CD4-positive, alpha-beta T cell treated with Interleukin-21 for 1 hour (primary cell): ENCODE results near the gene EHD1.

ENCODE experiments used
- DNase-seq: peaks from one replicate; pipeline ENCODE4 v3.0.0-alpha.2; 2020

The EHD1 gene

GRCh38 chr11:64888729-64889511 lies 10.5 kb upstream of the EHD1 start:
- no peak for DNase-seq

- DNase-seq = no peak
These were observed 9.9 kb upstream of the EHD1 start for GRCh38 chr11:64888406-64888728.

GRCh38 chr11:64887757-64888405 lies 9.5 kb upstream of the EHD1 start:
- peak; percentile 85 for DNase-seq

GRCh38 chr11:64887234-64887756 lies 8.9 kb upstream of the EHD1 start:
- DNase-seq = no peak

- DNase-seq = peak; percentile 61
These were observed 7.2 kb upstream of the EHD1 start for GRCh38 chr11:64885367-64886286.

- no peak for DNase-seq
These were observed 5.6 kb upstream of the EHD1 start for GRCh38 chr11:64884019-64884418.

GRCh38 chr11:64883575-64883974 lies 5.2 kb upstream of the EHD1 start:
- no peak for DNase-seq

- no peak for DNase-seq
These were observed 3.8 kb upstream of the EHD1 start for GRCh38 chr11:64882243-64882642.

GRCh38 chr11:64881476-64881875 lies 3.1 kb upstream of the EHD1 start:
- DNase-seq = no peak

GRCh38 chr11:64880240-64881001 lies 2.0 kb upstream of the EHD1 start:
- DNase-seq = peak; percentile 65

- peak; percentile 39 for DNase-seq
These were observed 951 bp upstream of the EHD1 start for GRCh38 chr11:64879244-64879900.

GRCh38 chr11:64878223-64878493 lies 263 bp downstream of the EHD1 start:
- DNase-seq = no peak

- DNase-seq = peak; percentile 19
These were observed 815 bp downstream of the EHD1 start for GRCh38 chr11:64877390-64878222.

- DNase-seq = no peak
These were observed 1.5 kb downstream of the EHD1 start for GRCh38 chr11:64876835-64877341.

- DNase-seq = peak; percentile 23
These were observed 2.1 kb downstream of the EHD1 start for GRCh38 chr11:64876229-64876750.

GRCh38 chr11:64875369-64876228 lies 2.8 kb downstream of the EHD1 start:
- DNase-seq = no peak

GRCh38 chr11:64874308-64875240 lies 3.8 kb downstream of the EHD1 start:
- peak; percentile 63 for DNase-seq

GRCh38 chr11:64872790-64873488 lies 5.5 kb downstream of the EHD1 start:
- peak; percentile 44 for DNase-seq
